Tibial artery (tissue), 4 donors: ENCODE measurements around the gene GNA12.
A peak's percentile ranks its signal among the peaks of the same experiment; 100 is the strongest.

Experiments used
- DNase-seq, 2 donors: peaks; one replicate each; pipeline ENCODE4 v3.0.0-alpha.2; 2019
- H3K27ac ChIP-seq, 2 donors: fragments of 200-600 bp; sonication (generic) in 1 of 2; 1 replicate in 1 of 2; 2 replicates in 1 of 2; pipeline ENCODE4 v1.5.1; 2018 to 2019; ENCODE audit warnings: mild to moderate bottlenecking in 1 of 2
- H3K27me3 ChIP-seq, 2 donors: fragments of 200-600 bp; sonication (generic) in 1 of 2; one replicate each; pipeline versions ENCODE4 v1.5.1 to v1.6.0; 2016 to 2019
- H3K36me3 ChIP-seq, 3 donors: fragments of 200-600 bp; sonication (generic) in 2 of 3; one replicate each; pipeline ENCODE4 v1.5.1; 2016 to 2019; ENCODE audit warnings: mild to moderate bottlenecking in 2 of 3
- H3K4me1 ChIP-seq, 4 donors: fragments of 200-600 bp; sonication (generic) in 2 of 4; 1 replicate in 3 of 4; 2 replicates in 1 of 4; pipeline ENCODE4 v1.5.1; 2016 to 2019
- H3K4me3 ChIP-seq, 2 donors: fragments of 200-600 bp; sonication (generic) in 1 of 2; 1 replicate in 1 of 2; 2 replicates in 1 of 2; pipeline ENCODE4 v1.5.1; 2018 to 2019; ENCODE audit warnings: mild to moderate bottlenecking in 2 of 2
- H3K9me3 ChIP-seq, 3 donors: fragments of 200-600 bp; sonication (generic) in 1 of 3; one replicate each; pipeline ENCODE4 v1.5.1; 2016 to 2019
- intact Hi-C: fragments of 100-400 bp; cut with DNase I; formaldehyde crosslinking; loops from one replicate; pipeline ENCODE4 v1.15.0; 2023; ENCODE audit warnings: low total_unique reads
- TF ChIP-seq, protein P1 (sequence below), 2 experiments: fragments of 200-600 bp in 1 of 2; fragments of 450-650 bp in 1 of 2; IDR thresholded peaks; one replicate each; pipeline ENCODE4 v1.5.1; 2017 to 2019; ENCODE audit warnings: antibody characterized with exemption in 2 of 2, mild to moderate bottlenecking in 1 of 2, moderate library complexity in 1 of 2

Gene GNA12

GRCh38 chr7:2843191-2843685 lies 870 bp downstream of the GNA12 start:
- Histone ChIP-seq H3K27me3 (no peaks in the 10 kb centered on the region), H3K36me3 (no peaks in the 10 kb centered on the region), H3K9me3 (no peaks in the 10 kb centered on the region), H3K4me3 (peak overlapping the region; percentile 69 to 75), H3K27ac (peak overlapping the region; percentile 68 to 71), H3K4me1 (peaks cover 0 to 31% (median 18%) of the 10 kb centered on the region in 4 donors)
- intact Hi-C loops: loop anchor here (5.0 kb wide), 1 partner anchor 81 kb away; no protein-coding TSS in a partner anchor
- TF ChIP-seq, protein P1, sequence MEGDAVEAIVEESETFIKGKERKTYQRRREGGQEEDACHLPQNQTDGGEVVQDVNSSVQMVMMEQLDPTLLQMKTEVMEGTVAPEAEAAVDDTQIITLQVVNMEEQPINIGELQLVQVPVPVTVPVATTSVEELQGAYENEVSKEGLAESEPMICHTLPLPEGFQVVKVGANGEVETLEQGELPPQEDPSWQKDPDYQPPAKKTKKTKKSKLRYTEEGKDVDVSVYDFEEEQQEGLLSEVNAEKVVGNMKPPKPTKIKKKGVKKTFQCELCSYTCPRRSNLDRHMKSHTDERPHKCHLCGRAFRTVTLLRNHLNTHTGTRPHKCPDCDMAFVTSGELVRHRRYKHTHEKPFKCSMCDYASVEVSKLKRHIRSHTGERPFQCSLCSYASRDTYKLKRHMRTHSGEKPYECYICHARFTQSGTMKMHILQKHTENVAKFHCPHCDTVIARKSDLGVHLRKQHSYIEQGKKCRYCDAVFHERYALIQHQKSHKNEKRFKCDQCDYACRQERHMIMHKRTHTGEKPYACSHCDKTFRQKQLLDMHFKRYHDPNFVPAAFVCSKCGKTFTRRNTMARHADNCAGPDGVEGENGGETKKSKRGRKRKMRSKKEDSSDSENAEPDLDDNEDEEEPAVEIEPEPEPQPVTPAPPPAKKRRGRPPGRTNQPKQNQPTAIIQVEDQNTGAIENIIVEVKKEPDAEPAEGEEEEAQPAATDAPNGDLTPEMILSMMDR (IDR thresholded peaks at IDR 0.05): no peak
- DNase-seq: no peak

DNA sequence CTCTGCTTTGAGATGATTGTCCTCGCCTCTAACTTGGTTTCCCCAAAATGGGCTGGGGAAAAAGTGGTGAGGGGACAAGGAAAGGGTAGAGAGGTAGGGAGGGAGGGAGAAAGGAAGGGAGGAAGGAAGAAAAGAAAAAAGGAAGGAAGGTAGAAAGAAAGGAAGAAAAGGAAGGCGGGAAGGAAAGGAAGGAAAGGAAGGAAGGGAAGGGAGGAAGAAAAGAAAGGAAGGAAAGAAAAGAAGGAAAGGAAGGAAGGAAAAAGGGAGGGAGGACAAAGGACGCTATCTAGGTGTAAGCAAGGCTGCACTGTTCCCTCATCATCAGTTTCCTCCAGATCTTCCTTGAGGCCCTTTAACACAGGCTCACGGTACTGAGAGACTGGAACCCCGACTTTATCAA lies 2.2 kb downstream of the GNA12 start:
- Histone ChIP-seq H3K27ac (no peak overlapping the region), H3K4me3 (no peak overlapping the region), H3K4me1 (peaks cover 0 to 38% (median 20%) of the 10 kb centered on the region in 4 donors), H3K27me3 (no peaks in the 10 kb centered on the region), H3K9me3 (no peaks in the 10 kb centered on the region), H3K36me3 (no peaks in the 10 kb centered on the region)
- TF ChIP-seq, protein P1 (IDR thresholded peaks at IDR 0.05): no peak
- DNase-seq: no peak
- intact Hi-C loops: loop anchor here (5.0 kb wide), 1 partner anchor 80 kb away; no protein-coding TSS in a partner anchor

- H3K9me3 ChIP-seq: no peaks in the 10 kb centered on the region
- H3K27me3 ChIP-seq: no peaks in the 10 kb centered on the region
- peaks cover 0 to 38% (median 21%) of the 10 kb centered on the region in 4 donors for H3K4me1 ChIP-seq
- peaks cover 0 to under 1% (median 0%) of the 10 kb centered on the region in 3 donors for H3K36me3 ChIP-seq
- TF ChIP-seq, protein P1 (IDR thresholded peaks at IDR 0.05): no peak
- DNase-seq: no peak
- H3K27ac ChIP-seq: no peak overlapping the region
- H3K4me3 ChIP-seq: no peak overlapping the region
- intact Hi-C loops: loop anchor here (5.0 kb wide), 1 partner anchor 78 kb away; no protein-coding TSS in a partner anchor
These were observed 3.6 kb downstream of the GNA12 start for GRCh38 chr7:2840458-2840857.

DNA sequence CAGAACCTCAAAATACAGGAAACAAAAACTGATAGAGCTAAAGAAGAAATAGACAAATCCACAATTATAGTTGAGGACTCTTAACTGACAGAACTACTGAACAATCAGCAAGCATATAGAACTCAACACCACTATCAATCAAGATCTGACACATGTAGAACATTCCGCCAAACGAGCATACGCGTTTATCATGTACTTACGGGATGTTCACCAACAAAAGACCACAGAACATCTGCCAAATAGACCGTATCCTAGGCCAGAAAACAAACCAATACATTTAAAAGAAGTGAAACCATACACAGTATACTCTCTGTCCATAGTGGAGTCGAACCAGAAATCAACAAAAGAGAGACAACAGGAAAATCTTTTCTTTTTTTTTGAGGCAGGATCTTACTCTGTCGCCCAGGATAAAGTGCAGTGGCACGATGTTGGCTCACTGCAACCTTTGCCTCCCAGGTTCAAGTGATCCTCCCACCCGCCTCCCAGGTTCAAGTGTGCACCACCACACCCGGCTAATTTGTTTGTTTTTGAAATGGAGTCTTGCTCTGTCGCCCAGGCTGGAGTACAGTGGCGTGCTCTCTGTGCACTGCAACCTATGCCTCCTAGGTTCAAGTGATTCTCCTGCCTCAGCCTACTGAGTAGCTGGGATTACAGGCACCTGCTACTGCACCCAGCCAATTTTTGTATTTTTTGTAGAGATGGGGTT lies 5.1 kb downstream of the GNA12 start:
- Histone ChIP-seq H3K4me1 (peaks cover 0 to 35% (median 17%) of the 10 kb centered on the region in 4 donors), H3K27ac (no peak overlapping the region), H3K36me3 (peaks cover 0 to 4% (median 0%) of the 10 kb centered on the region in 3 donors), H3K4me3 (no peak overlapping the region), H3K27me3 (no peaks in the 10 kb centered on the region), H3K9me3 (no peaks in the 10 kb centered on the region)
- intact Hi-C loops: no loop called here
- DNase-seq: no peak
- TF ChIP-seq, protein P1 (IDR thresholded peaks at IDR 0.05): no peak

DNA sequence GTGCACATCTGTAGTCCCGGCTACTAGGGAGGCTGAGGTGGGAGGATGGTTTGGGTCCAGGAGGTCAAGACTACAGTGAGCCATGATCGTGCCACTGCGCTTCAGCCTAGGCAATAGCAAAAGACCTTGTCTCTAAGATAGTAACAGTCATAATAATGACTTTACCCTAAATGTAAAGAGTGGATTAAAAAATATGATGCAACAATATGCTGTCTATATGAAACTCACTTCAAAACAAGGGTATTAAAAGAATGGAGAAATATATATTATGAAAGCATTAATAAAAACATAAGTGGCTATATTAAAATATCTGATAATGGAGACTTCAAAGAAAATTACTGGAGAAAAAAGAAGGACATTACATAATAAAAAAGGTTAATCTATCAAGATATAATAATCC lies 5.7 kb downstream of the GNA12 start:
- Histone ChIP-seq H3K4me3 (no peak overlapping the region), H3K4me1 (peaks cover 0 to 33% (median 14%) of the 10 kb centered on the region in 4 donors), H3K27me3 (no peaks in the 10 kb centered on the region), H3K36me3 (peaks cover 0 to 4% (median 0%) of the 10 kb centered on the region in 3 donors), H3K9me3 (no peaks in the 10 kb centered on the region), H3K27ac (no peak overlapping the region)
- TF ChIP-seq, protein P1 (IDR thresholded peaks at IDR 0.05): no peak
- intact Hi-C loops: no loop called here
- DNase-seq: no peak
